Mammary microvascular endothelial cell (primary cell): ENCODE measurements around the gene PNLDC1. TPM values are rescaled to one million over a fixed set of nuclear protein-coding genes. Genes with fewer than 3 reads are reported as not detected.

Experiments
- total RNA-seq: library from RNA; depleted of rRNA; stranded (reverse); fragments of >200 nt; gene quantifications from 2 replicates; pipeline ENCODE4 v1.2.3, GENCODE V29; 2015

The PNLDC1 gene
- 0.27 TPM in 1 of 2 replicates, not detected in the other for total RNA-seq

DNA sequence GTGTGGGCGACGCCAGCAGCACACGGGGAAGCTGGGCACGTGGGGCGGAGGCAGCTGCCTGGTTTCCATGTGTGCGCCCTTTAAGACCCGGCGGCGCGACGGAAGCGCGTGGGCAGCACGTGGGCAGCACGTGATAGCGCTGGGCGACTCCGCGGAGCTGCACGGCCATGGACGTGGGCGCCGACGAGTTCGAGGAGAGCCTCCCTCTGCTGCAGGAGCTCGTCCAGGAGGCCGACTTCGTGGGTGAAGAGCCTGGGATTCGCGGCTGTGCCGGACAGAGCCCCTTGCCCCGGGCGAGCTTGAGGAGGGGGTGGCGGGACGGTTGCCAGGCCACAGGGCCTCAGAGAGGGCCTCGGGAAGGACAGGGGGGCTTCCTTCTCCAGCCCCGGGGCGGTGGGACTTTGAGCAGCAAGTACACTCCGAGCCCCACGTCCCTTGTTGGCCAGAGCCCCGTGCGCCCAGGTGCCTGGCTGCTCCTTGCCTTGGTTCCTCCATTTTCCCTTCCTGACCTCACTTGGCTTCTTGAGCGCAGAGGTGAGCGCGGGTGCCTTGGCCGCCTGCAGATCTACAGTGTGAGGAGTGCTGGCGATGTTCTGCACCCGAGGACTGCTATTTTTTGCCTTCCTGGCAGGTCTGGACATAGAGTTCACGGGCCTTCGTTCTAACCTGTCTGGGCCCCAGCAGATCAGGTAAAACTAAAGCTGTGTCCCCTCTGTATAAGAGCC, at the start of gene PNLDC1:
TSS of gene PNLDC1 (plus strand) at position 136 of the 725 bp plus-strand sequence. CDS start at position 168, 32 bp downstream.

DNA sequence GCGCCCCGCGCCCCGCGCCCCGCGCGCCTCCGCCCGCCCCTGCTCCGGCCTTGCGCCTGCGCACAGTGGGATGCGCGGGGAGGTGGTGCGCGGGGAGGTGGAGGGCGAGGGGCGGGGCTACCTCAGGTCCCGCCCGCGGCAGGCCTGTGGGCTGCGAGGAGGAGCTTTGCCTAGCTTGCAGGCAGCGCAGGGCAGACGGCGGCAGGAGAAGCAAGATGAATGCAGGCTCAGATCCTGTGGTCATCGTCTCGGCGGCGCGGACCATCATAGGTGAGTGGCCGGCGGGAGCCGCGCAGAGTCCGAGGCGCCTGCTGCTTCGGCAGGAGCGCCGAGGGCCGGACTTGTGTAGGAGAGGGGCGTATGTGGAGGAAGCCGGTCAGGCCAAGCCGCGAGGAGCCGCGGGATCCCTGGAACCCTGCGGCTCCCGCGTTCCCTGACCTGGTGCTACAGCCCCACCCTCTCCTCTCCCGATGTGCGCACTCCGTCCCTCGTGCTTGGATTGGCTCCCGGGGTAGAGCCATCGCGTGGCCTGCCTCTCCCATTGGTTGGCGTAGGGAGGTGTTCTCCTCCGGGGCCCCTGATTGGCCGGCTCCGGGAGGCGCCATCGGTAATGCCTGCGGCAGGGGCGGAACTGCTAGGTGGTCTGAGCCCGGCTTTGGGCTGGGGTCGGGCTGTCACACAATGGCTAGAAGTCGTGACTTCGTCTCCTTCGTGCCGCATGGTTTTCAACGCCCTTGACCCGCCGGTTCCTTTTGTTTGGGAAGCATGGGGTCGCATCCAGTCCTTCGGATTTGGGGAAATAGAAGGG, 38.0 kb upstream of the PNLDC1 start, which contains the start of gene ACAT2:
TSS of gene ACAT2 (plus strand) at position 173 of the 808 bp plus-strand sequence. CDS start at position 216, 43 bp downstream.

GRCh38 chr6:159789377-159790148, 10.5 kb upstream of the PNLDC1 start, which contains the start of gene TCP1:
TSS of gene TCP1 (minus strand) at chr6:159789602. CDS start at chr6:159789468, 134 bp downstream.

DNA sequence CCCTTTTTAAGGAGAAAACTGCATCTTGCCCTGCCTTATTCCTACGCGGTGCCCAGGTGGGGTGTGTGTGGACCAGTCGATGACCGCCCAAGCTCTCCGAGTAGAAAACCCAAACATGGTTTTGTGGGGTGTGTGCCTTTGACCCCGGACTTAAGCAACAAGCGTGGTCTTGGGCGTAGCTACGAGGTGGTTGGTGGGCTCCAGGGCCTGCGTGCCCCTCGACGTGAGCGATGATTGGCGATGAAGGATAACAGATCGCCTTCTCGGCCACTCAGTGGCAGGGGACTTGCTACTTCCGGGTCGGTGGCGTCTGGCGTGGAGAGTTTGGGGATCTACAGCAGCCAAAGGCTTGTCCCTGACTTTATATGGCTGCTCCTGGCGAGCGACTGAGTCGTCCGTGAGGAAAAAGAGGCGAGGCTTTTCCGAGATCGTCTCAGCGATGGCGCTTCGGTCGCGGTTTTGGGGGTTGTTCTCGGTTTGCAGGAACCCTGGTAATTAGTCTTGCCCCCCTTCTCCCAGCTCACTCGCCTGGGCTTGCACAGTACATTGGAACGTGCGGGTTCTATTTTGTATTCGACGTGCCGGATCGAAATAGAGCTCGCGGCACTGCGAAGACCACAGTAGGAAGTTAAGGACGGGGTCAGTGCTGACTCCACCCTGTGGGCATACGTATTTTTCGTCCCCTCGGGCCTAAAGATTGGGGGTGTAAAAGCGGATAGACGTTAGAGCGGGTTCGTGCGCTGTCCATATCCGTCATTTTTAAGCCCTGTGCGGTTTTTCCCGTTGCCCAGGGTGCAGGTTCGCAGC, 9.7 kb upstream of the PNLDC1 start, which contains the start of gene MRPL18:
TSS of gene MRPL18 (plus strand) at position 319 of the 807 bp plus-strand sequence. CDS start at position 440, 121 bp downstream.

Other genes with a start within 250 kb of the PNLDC1 start
- gene SOD2, start 107.0 kb upstream of the PNLDC1 start, total RNA-seq: 185 and 192 TPM in 2 replicates
- gene WTAP, start 72.8 kb upstream of the PNLDC1 start, total RNA-seq: 71.5 and 75.4 TPM in 2 replicates
- 43.2 and 54.2 TPM in 2 replicates for gene ACAT2, start 38.2 kb upstream of the PNLDC1 start, total RNA-seq
- gene TCP1, start 10.7 kb upstream of the PNLDC1 start, total RNA-seq: 226 and 252 TPM in 2 replicates
- gene MRPL18, start 9.8 kb upstream of the PNLDC1 start, total RNA-seq: 96.7 and 140 TPM in 2 replicates
- not detected in 2 replicates for gene MAS1, start 90.7 kb downstream of the PNLDC1 start, total RNA-seq
- gene IGF2R, start 168.8 kb downstream of the PNLDC1 start, total RNA-seq: 39.5 and 40.7 TPM in 2 replicates